Measurements from ENCODE around the gene CXCR5. TPM values are rescaled to one million over a fixed set of nuclear protein-coding genes. Genes with fewer than 3 reads are reported as not detected.

The CXCR5 gene
- total and polyA plus RNA-seq, 2 donors (not counting 1 experiment from before 2014, with no cell fraction given): not detected

GRCh38 chr11:118889797-118890196, 6.1 kb downstream of the CXCR5 start:
- H3K9me3 ChIP-seq (ENCODE audit: control insufficient read depth, insufficient read depth, low read depth, low read length): no peaks in the 10 kb centered on the region
- H3K27me3 ChIP-seq (ENCODE audit: control insufficient read depth, insufficient read depth, low read length): no peaks in the 10 kb centered on the region
- peak overlapping the region; percentile 16 for H3K4me2 ChIP-seq (ENCODE audit: extremely low read depth, insufficient read depth, low read length)
- no peak overlapping the region for H2AFZ ChIP-seq (ENCODE audit: low read length)
- no peaks in the 10 kb centered on the region for H4K20me1 ChIP-seq (ENCODE audit: control insufficient read depth, extremely low read depth, insufficient read depth, low read length)
- no peaks in the 10 kb centered on the region for H3K79me2 ChIP-seq (ENCODE audit: control insufficient read depth, insufficient read depth, low read length)
- no peak overlapping the region for H3K4me3 ChIP-seq (replicated peaks in 1 of 4; ENCODE audit: control extremely low read depth in 1 of 4, insufficient read depth in 1 of 4, low read depth in 3 of 4, low read length in 4 of 4)
- H3K9ac ChIP-seq (ENCODE audit: insufficient read depth, low read length): no peak overlapping the region
- no peak overlapping the region for H3K27ac ChIP-seq (ENCODE audit: insufficient read depth, low read length)
- H3K36me3 ChIP-seq (ENCODE audit: control insufficient read depth, insufficient read depth, low read length): peaks cover 1% of the 10 kb centered on the region
- DNase-seq (ENCODE audit: low read depth in 2 of 2): peak in 1 of 2 donors; percentile 79
- TF ChIP-seq EZH2 (IDR thresholded peaks at IDR 0.05; ENCODE audit: low read length, missing control alignments) (no peak), CTCF (conservative IDR thresholded peaks at IDR 0.05 in 1 of 2, IDR thresholded peaks at IDR 0.05 in 1 of 2; ENCODE audit: low read depth in 1 of 2, low read length in 2 of 2) (no peak)
- H3K4me1 ChIP-seq (ENCODE audit: control insufficient read depth, extremely low read depth, insufficient read depth, low read length): peaks cover 9% of the 10 kb centered on the region

GRCh38 chr11:118892514-118892913, 8.8 kb downstream of the CXCR5 start:
- no peak for DNase-seq (ENCODE audit: low read depth in 2 of 2)
- Histone ChIP-seq H3K9me3 (ENCODE audit: control insufficient read depth, insufficient read depth, low read depth, low read length) (no peaks in the 10 kb centered on the region), H3K4me2 (ENCODE audit: extremely low read depth, insufficient read depth, low read length) (no peak overlapping the region), H3K4me3 (replicated peaks in 1 of 4; ENCODE audit: control extremely low read depth in 1 of 4, insufficient read depth in 1 of 4, low read depth in 3 of 4, low read length in 4 of 4) (no peak overlapping the region), H4K20me1 (ENCODE audit: control insufficient read depth, extremely low read depth, insufficient read depth, low read length) (no peaks in the 10 kb centered on the region), H2AFZ (ENCODE audit: low read length) (no peak overlapping the region), H3K4me1 (ENCODE audit: control insufficient read depth, extremely low read depth, insufficient read depth, low read length) (peaks cover 7% of the 10 kb centered on the region), H3K9ac (ENCODE audit: insufficient read depth, low read length) (no peak overlapping the region), H3K79me2 (ENCODE audit: control insufficient read depth, insufficient read depth, low read length) (no peaks in the 10 kb centered on the region), H3K27me3 (ENCODE audit: control insufficient read depth, insufficient read depth, low read length) (no peaks in the 10 kb centered on the region), H3K27ac (ENCODE audit: insufficient read depth, low read length) (no peak overlapping the region), H3K36me3 (ENCODE audit: control insufficient read depth, insufficient read depth, low read length) (peaks cover 8% of the 10 kb centered on the region)
- TF ChIP-seq CTCF (conservative IDR thresholded peaks at IDR 0.05 in 1 of 2, IDR thresholded peaks at IDR 0.05 in 1 of 2; ENCODE audit: low read depth in 1 of 2, low read length in 2 of 2) (no peak), EZH2 (IDR thresholded peaks at IDR 0.05; ENCODE audit: low read length, missing control alignments) (no peak)

GRCh38 chr11:118892964-118893363, 9.3 kb downstream of the CXCR5 start:
- Histone ChIP-seq H4K20me1 (ENCODE audit: control insufficient read depth, extremely low read depth, insufficient read depth, low read length) (no peaks in the 10 kb centered on the region), H3K27ac (ENCODE audit: insufficient read depth, low read length) (no peak overlapping the region), H3K4me2 (ENCODE audit: extremely low read depth, insufficient read depth, low read length) (no peak overlapping the region), H3K36me3 (ENCODE audit: control insufficient read depth, insufficient read depth, low read length) (peaks cover 8% of the 10 kb centered on the region), H3K79me2 (ENCODE audit: control insufficient read depth, insufficient read depth, low read length) (no peaks in the 10 kb centered on the region), H2AFZ (ENCODE audit: low read length) (no peak overlapping the region), H3K9me3 (ENCODE audit: control insufficient read depth, insufficient read depth, low read depth, low read length) (no peaks in the 10 kb centered on the region), H3K4me3 (replicated peaks in 1 of 4; ENCODE audit: control extremely low read depth in 1 of 4, insufficient read depth in 1 of 4, low read depth in 3 of 4, low read length in 4 of 4) (no peak overlapping the region), H3K4me1 (ENCODE audit: control insufficient read depth, extremely low read depth, insufficient read depth, low read length) (peaks cover 5% of the 10 kb centered on the region), H3K27me3 (ENCODE audit: control insufficient read depth, insufficient read depth, low read length) (no peaks in the 10 kb centered on the region), H3K9ac (ENCODE audit: insufficient read depth, low read length) (no peak overlapping the region)
- DNase-seq (ENCODE audit: low read depth in 2 of 2): no peak
- TF ChIP-seq EZH2 (IDR thresholded peaks at IDR 0.05; ENCODE audit: low read length, missing control alignments): no peak
